Astrocyte of the cerebellum (primary cell): ENCODE results near the gene FCRL3.

Experiments
- DNase-seq: peaks from one replicate; pipeline ENCODE4 v3.0.0-alpha.2; 2011; ENCODE audit warnings: low read depth
- H3K4me3 ChIP-seq: 2 replicates; pipeline ENCODE4 v1.5.1; 2011; ENCODE audit warnings: mild to moderate bottlenecking, low read depth, low read length, moderate library complexity
- CTCF ChIP-seq: IDR thresholded peaks from 2 replicates; pipeline ENCODE4 v1.5.1; 2012; ENCODE audit warnings: low read length, low read depth, moderate library complexity, mild to moderate bottlenecking; ENCODE audit errors: missing control alignments
- in situ Hi-C: cut with HindIII; loops from 2 replicates; pipeline ENCODE4 v1.10.0; 2017; ENCODE audit warnings: low sequenced_read_pairs

Gene FCRL3

DNA sequence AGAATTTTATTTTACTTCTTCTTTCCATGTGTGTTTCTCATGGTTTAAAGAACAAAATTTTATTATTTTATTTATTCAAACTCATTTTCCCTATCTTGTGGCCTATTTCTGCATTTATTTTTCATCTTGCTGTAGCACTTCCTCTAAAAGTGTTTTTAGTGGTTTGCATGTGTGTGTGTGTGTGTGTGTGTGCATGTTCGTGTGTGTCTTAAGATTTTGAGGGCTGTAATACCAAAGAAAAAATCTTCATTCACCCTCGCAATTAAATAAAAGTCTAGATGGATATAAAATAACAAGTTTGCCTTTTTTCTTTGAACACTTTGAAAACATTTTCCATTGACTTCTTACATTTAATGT lies 24.6 kb upstream of the FCRL3 start:
- in situ Hi-C loops = no loop called here
- DNase-seq = no peak
- no peak for TF ChIP-seq CTCF
- no peak overlapping the region for H3K4me3 ChIP-seq

DNA sequence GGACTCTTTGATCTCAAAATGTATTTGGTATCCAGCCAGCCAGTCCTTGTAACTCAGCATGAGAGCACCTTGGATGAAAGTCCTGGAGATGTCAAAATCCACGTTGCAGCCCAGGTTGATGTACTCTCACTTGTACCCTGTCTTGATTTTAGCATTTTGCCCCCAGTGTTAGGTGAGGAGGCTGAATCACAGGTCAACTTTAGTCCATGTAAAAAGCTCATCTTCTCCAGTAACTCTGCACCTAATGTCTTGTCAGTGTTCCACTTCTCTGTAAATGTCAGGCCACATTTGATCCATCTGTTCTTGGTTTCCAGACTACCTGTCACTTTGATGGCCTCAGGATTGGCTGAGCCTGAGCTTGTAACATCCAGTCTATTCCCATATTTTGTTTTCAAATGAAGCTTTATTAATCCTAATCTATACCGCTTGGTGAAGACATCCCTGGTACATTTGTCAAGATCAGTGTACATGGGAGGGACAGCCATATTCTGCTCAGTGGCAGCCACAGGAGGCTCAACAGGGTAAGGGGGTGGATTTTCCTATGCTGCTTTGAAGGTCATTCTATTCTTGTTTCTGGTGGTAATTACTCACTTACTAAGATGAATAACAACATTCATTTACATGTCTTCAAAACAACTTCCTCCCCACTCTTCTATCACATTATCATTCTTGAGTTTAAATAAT lies 24.1 kb upstream of the FCRL3 start:
- no peak overlapping the region for H3K4me3 ChIP-seq
- no peak for DNase-seq
- in situ Hi-C loops = no loop called here
- TF ChIP-seq CTCF = no peak

DNA sequence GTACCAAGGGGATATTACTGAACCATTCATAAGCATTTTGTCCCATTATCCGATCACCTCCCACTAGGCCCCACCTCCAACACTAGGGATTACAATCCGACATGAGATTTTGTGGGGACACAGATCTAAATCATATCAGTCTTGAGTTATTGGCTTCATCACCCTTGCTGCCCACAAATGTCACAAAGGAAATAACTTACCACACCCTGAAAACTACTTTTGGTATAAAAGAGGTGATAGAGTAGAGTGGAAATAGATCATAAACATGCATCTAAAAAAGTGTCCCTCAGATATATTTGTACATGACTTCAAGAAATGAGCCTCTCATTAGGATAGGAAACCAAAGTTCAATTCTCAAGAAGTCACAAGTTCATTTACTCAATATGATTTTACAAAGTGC lies 22.6 kb upstream of the FCRL3 start:
- no peak for DNase-seq
- in situ Hi-C loops = no loop called here
- no peak for TF ChIP-seq CTCF
- no peak overlapping the region for H3K4me3 ChIP-seq

DNA sequence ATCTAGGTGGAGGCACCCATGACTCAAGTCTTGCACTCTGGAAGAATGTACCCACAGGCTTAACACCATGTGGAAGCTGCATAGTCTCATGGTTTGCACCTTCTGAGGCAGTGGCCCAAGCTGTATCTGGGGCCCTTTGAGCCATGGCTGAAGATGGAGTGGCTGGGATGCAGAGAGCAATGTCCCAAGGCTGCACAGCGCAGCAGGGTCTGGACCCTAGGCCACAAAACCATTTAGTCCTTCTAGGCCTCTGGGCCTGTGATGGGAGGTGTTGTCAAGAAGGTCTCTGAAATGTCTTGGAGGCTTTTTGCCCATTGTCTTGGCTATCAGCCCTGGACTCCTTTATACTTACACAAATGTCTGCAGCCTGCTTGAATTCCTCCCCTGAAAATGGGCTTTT lies 21.4 kb upstream of the FCRL3 start:
- in situ Hi-C loops = no loop called here
- DNase-seq = no peak
- H3K4me3 ChIP-seq = no peak overlapping the region
- TF ChIP-seq CTCF = no peak

DNA sequence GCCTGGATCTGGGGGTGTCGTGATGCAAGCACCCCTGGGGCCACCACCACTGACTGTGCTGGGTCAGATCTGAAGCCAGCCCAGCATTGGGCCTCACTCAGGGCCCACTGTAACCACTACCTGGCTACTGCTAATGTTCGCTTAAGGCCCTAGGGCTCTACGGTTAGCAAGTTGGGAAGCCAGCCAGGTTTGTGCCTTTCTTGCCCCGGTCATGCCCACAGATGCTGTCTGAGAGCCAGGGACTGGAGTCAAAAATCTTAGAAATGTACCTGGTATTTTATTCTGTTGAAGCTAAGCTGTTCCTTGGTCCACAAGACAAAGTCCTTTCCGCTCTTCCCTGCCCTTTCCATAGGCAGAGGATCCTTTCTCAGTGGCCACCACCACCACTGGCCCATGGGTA lies 15.2 kb upstream of the FCRL3 start:
- TF ChIP-seq CTCF = no peak
- H3K4me3 ChIP-seq = no peak overlapping the region
- no peak for DNase-seq
- in situ Hi-C loops = no loop called here

- H3K4me3 ChIP-seq = no peak overlapping the region
- DNase-seq = no peak
- in situ Hi-C loops = no loop called here
- TF ChIP-seq CTCF = no peak
Measured at GRCh38 chr1:157711802-157712201, 11.2 kb upstream of the FCRL3 start.

- no peak for TF ChIP-seq CTCF
- no peak for DNase-seq
- no peak overlapping the region for H3K4me3 ChIP-seq
- in situ Hi-C loops = no loop called here
Measured at GRCh38 chr1:157704878-157705277, 4.3 kb upstream of the FCRL3 start.
